ENCODE results near the gene HPGDS. TPM values are rescaled to one million over a fixed set of nuclear protein-coding genes. Genes with fewer than 3 reads are reported as not detected.

The HPGDS gene
- total and polyA plus RNA-seq, 5 donors from 2014 or later = 0.39 to 2.5 (median 1.1) TPM; not detected in 2

DNA sequence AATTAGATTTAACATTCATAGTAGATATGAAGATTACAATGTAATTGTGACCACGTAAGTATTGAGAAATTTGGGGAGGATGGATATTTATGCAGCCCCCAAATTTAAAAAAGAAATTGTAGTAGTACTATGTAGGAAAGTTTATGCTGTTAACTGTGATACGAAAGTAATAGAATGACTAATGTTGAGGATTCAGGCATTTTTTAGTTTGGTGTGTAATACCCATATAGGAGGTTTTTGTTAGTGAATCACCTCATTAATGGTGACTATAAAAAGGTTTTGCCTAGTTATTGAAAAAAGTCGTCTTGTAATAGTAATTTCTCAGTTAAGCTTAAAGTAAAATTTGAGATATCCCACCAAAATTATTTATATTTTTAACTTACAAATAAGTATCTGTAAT, 67.7 kb downstream of the HPGDS start:
- no peak overlapping the region for H3K27ac Mint-ChIP-seq
- no peak overlapping the region for H3K27ac ChIP-seq (ENCODE audit: insufficient read depth, low read length, poor library complexity, severe bottlenecking)
- H3K36me3 ChIP-seq (ENCODE audit: control insufficient read depth, insufficient read depth, low read length) = peaks cover 50% of the 10 kb centered on the region
- no peaks in the 10 kb centered on the region for H3K27me3 ChIP-seq (ENCODE audit: control insufficient read depth, insufficient read depth, low read length)
- H3K4me1 ChIP-seq (ENCODE audit: control insufficient read depth, insufficient read depth, low read length, poor library complexity, severe bottlenecking) = no peaks in the 10 kb centered on the region
- no peak overlapping the region for H3K4me3 ChIP-seq (ENCODE audit: low read depth, low read length)
- peaks cover 0 to 7% (median 0%) of the 10 kb centered on the region in 4 donors for H3K4me1 Mint-ChIP-seq
- ATAC-seq (ENCODE audit: low read depth in 2 of 2) = no peak
- DNase-seq = no peak
- no peaks in the 10 kb centered on the region for H3K9me3 Mint-ChIP-seq
- no peaks in the 10 kb centered on the region for H3K9me3 ChIP-seq (ENCODE audit: control insufficient read depth in 2 of 2, low read length in 2 of 2)
- no peak overlapping the region for H3K4me3 Mint-ChIP-seq
- H3K36me3 Mint-ChIP-seq = peaks cover 49% of the 10 kb centered on the region
- H3K27me3 Mint-ChIP-seq = no peaks in the 10 kb centered on the region

DNA sequence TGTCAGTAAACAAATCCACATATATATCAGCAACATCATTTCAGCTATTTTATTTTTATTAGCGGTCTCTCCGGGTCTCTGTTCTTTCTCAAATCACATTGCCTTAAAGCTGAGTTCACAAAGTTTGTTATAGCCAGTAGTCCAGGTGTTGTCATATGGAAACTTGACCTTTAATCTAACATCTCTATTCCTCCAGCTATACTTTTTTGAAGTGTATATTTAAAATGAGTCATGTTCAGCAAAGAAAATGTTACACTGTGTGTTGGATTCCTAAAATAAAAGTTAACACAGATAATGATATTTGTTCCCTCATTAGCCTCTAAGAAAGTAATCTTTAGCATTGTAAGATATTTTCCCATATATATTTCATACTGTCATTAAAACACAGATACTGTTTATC, 71.4 kb downstream of the HPGDS start:
- peaks cover 35% of the 10 kb centered on the region for H3K36me3 Mint-ChIP-seq
- no peak overlapping the region for H3K4me3 Mint-ChIP-seq
- no peak overlapping the region for H3K27ac Mint-ChIP-seq
- no peaks in the 10 kb centered on the region for H3K4me1 ChIP-seq (ENCODE audit: control insufficient read depth, insufficient read depth, low read length, poor library complexity, severe bottlenecking)
- H3K36me3 ChIP-seq (ENCODE audit: control insufficient read depth, insufficient read depth, low read length) = peaks cover 24% of the 10 kb centered on the region
- no peak overlapping the region for H3K27ac ChIP-seq (ENCODE audit: insufficient read depth, low read length, poor library complexity, severe bottlenecking)
- no peaks in the 10 kb centered on the region for H3K9me3 Mint-ChIP-seq
- peaks cover 0 to 8% (median 0%) of the 10 kb centered on the region in 4 donors for H3K4me1 Mint-ChIP-seq
- no peaks in the 10 kb centered on the region for H3K9me3 ChIP-seq (ENCODE audit: control insufficient read depth in 2 of 2, low read length in 2 of 2)
- no peak overlapping the region for H3K4me3 ChIP-seq (ENCODE audit: low read depth, low read length)
- no peaks in the 10 kb centered on the region for H3K27me3 ChIP-seq (ENCODE audit: control insufficient read depth, insufficient read depth, low read length)
- DNase-seq (no peak), ATAC-seq (ENCODE audit: low read depth in 2 of 2) (no peak)
- no peaks in the 10 kb centered on the region for H3K27me3 Mint-ChIP-seq

DNA sequence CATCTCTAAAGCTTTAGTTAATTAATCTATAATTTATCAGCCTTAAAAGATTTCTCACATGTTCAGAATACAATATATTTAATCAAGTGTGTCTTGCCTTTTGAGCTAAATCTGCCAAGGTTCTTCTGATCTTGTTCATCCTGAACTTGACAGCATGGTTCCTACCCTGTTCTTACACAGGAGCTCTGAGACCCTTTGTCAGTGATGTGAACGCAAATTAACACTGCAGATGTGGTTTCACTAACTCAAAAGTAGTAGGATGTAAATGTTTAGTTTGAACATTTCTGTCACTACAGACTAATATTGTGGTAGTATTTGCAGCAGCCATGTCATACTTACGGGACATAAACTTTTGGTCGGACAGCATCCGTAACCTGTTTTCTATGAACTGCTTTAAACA, 75.6 kb downstream of the HPGDS start:
- no peaks in the 10 kb centered on the region for H3K27me3 Mint-ChIP-seq
- Histone ChIP-seq H3K27me3 (ENCODE audit: control insufficient read depth, insufficient read depth, low read length) (no peaks in the 10 kb centered on the region), H3K4me1 (ENCODE audit: control insufficient read depth, insufficient read depth, low read length, poor library complexity, severe bottlenecking) (no peaks in the 10 kb centered on the region), H3K36me3 (ENCODE audit: control insufficient read depth, insufficient read depth, low read length) (peaks cover 19% of the 10 kb centered on the region), H3K4me3 (ENCODE audit: low read depth, low read length) (no peak overlapping the region), H3K9me3 (ENCODE audit: control insufficient read depth in 2 of 2, low read length in 2 of 2) (no peaks in the 10 kb centered on the region), H3K27ac (ENCODE audit: insufficient read depth, low read length, poor library complexity, severe bottlenecking) (no peak overlapping the region)
- H3K27ac Mint-ChIP-seq = no peak overlapping the region
- H3K36me3 Mint-ChIP-seq = peaks cover 24% of the 10 kb centered on the region
- ATAC-seq (ENCODE audit: low read depth in 2 of 2) (no peak), DNase-seq (no peak)
- H3K9me3 Mint-ChIP-seq = no peaks in the 10 kb centered on the region
- no peak overlapping the region for H3K4me3 Mint-ChIP-seq
- peaks cover 0 to 18% (median 2%) of the 10 kb centered on the region in 4 donors for H3K4me1 Mint-ChIP-seq

DNA sequence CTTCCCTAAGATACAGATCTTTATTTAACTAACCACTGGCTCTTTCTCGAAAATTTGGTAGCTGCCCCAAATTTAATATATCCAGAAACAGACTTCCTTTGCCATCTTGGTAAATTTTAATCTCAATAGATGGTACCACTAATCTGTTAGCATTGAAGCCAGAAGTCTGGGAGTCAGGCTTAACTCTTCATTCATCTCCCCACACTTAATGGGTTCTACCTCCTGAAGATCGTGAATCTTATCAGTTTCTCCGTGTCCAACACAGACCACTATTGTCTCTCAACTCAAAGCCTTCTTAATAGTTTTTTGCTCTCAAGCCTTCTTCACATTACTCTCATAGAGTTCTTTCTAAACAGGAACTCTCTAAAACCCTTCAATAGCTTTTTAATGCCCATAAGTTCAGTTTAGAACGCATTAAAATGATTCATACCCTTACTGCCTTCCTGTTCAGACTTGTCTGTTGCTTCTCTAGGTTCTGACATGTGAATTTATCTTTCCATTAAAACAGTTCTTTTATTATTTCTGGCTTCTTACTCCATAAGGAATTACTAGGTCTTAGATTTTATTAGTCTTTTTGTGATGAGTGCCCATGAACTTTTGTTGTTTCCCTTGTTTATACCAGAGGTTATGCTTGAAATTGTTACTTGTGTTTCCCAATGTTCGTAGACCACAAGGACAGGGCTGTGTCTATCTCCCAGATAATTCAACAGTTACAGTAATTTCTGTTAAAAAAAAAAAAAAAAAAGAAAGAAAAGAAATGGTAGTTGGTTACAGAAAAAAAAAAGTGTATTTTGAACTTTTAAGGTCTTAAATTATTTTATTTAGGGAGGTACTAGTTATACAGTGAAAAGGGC, 80.2 kb downstream of the HPGDS start:
- H3K27ac ChIP-seq (ENCODE audit: insufficient read depth, low read length, poor library complexity, severe bottlenecking) = no peak overlapping the region
- ATAC-seq (ENCODE audit: low read depth in 2 of 2) (no peak), DNase-seq (no peak)
- no peaks in the 10 kb centered on the region for H3K27me3 Mint-ChIP-seq
- no peak overlapping the region for H3K4me3 Mint-ChIP-seq
- peaks cover 10% of the 10 kb centered on the region for H3K36me3 ChIP-seq (ENCODE audit: control insufficient read depth, insufficient read depth, low read length)
- H3K36me3 Mint-ChIP-seq = peaks cover 32% of the 10 kb centered on the region
- peaks cover 0 to 1% (median 0%) of the 10 kb centered on the region in 7 donors for H3K9me3 Mint-ChIP-seq
- no peaks in the 10 kb centered on the region for H3K27me3 ChIP-seq (ENCODE audit: control insufficient read depth, insufficient read depth, low read length)
- H3K4me1 ChIP-seq (ENCODE audit: control insufficient read depth, insufficient read depth, low read length, poor library complexity, severe bottlenecking) = no peaks in the 10 kb centered on the region
- peak overlapping the region in 1 of 3 donors; percentile 20 for H3K27ac Mint-ChIP-seq
- H3K4me3 ChIP-seq (ENCODE audit: low read depth, low read length) = no peak overlapping the region
- H3K9me3 ChIP-seq (ENCODE audit: control insufficient read depth in 2 of 2, low read length in 2 of 2) = no peaks in the 10 kb centered on the region
- H3K4me1 Mint-ChIP-seq = peaks cover 5 to 22% (median 8%) of the 10 kb centered on the region in 4 donors

DNA sequence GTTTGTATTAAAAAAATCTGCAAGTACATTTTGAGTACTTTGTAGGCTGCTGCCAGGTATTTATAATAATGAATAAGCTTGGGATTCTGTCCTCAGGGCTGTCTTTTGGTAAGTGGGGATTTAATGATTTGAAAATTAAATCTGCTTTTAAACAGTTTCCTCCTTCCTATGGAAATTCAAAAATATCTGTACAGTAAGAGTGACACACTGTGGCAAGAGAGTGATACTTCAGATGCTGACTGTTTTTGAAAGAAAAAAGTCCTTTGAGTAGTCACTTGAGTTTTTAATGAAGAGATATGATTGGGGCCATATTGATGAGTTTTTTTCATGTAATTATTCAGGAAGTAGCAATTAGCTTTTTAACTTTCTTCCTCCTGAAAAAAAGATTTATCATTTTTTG, 85.8 kb downstream of the HPGDS start:
- H3K4me1 ChIP-seq (ENCODE audit: control insufficient read depth, insufficient read depth, low read length, poor library complexity, severe bottlenecking) = no peaks in the 10 kb centered on the region
- H3K27me3 Mint-ChIP-seq = no peaks in the 10 kb centered on the region
- peaks cover 0 to 1% (median 0%) of the 10 kb centered on the region in 7 donors for H3K9me3 Mint-ChIP-seq
- DNase-seq (peak in 1 of 3 donors; percentile 24), ATAC-seq (ENCODE audit: low read depth in 2 of 2) (no peak)
- H3K27ac Mint-ChIP-seq = no peak overlapping the region
- no peaks in the 10 kb centered on the region for H3K9me3 ChIP-seq (ENCODE audit: control insufficient read depth in 2 of 2, low read length in 2 of 2)
- H3K4me3 Mint-ChIP-seq = no peak overlapping the region
- H3K4me1 Mint-ChIP-seq = peaks cover under 1 to 19% (median 9%) of the 10 kb centered on the region in 4 donors
- no peak overlapping the region for H3K4me3 ChIP-seq (ENCODE audit: low read depth, low read length)
- no peak overlapping the region for H3K27ac ChIP-seq (ENCODE audit: insufficient read depth, low read length, poor library complexity, severe bottlenecking)
- peaks cover 36% of the 10 kb centered on the region for H3K36me3 Mint-ChIP-seq
- no peaks in the 10 kb centered on the region for H3K27me3 ChIP-seq (ENCODE audit: control insufficient read depth, insufficient read depth, low read length)
- peaks cover 19% of the 10 kb centered on the region for H3K36me3 ChIP-seq (ENCODE audit: control insufficient read depth, insufficient read depth, low read length)

DNA sequence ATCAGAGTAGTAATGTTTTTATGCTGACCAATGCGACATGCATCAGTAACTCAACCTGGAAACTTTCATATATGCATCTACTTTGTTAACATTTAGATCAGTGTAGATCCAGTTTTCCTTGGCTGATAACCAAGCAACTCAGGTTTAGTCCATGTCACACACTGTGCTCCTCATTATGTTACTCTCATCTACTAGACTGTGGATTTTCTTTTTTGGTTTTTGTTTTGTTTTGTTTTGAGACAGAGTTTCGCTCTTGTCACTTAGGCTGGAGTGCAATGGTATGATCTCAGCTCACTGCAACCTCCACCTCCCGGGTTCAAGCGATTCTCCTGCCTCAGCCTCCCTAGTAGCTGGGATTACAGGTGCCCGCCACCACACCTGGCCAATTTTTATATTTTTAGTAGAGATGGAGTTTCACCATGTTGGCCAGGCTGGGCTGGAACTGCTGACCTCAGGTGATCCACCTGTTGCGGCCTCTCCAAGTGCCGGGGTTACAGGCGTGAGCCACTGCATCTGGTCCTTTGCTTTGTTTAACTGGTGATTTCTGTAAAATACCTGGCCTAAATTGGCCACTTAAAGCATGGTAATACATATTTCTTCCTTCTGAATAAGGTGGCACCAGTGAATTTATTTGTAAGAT, 86.4 kb downstream of the HPGDS start:
- no peak overlapping the region for H3K4me3 ChIP-seq (ENCODE audit: low read depth, low read length)
- Mint-ChIP-seq H3K4me3 (no peak overlapping the region), H3K27me3 (no peaks in the 10 kb centered on the region), H3K36me3 (peaks cover 33% of the 10 kb centered on the region), H3K9me3 (peaks cover 0 to 1% (median 0%) of the 10 kb centered on the region in 7 donors), H3K27ac (peak overlapping the region in 1 of 3 donors; percentile 42), H3K4me1 (peaks cover 0 to 18% (median 9%) of the 10 kb centered on the region in 4 donors)
- ATAC-seq (ENCODE audit: low read depth in 2 of 2) = no peak
- H3K36me3 ChIP-seq (ENCODE audit: control insufficient read depth, insufficient read depth, low read length) = peaks cover 21% of the 10 kb centered on the region
- no peaks in the 10 kb centered on the region for H3K27me3 ChIP-seq (ENCODE audit: control insufficient read depth, insufficient read depth, low read length)
- no peak for DNase-seq
- H3K27ac ChIP-seq (ENCODE audit: insufficient read depth, low read length, poor library complexity, severe bottlenecking) = no peak overlapping the region
- no peaks in the 10 kb centered on the region for H3K4me1 ChIP-seq (ENCODE audit: control insufficient read depth, insufficient read depth, low read length, poor library complexity, severe bottlenecking)
- H3K9me3 ChIP-seq (ENCODE audit: control insufficient read depth in 2 of 2, low read length in 2 of 2) = no peaks in the 10 kb centered on the region

DNA sequence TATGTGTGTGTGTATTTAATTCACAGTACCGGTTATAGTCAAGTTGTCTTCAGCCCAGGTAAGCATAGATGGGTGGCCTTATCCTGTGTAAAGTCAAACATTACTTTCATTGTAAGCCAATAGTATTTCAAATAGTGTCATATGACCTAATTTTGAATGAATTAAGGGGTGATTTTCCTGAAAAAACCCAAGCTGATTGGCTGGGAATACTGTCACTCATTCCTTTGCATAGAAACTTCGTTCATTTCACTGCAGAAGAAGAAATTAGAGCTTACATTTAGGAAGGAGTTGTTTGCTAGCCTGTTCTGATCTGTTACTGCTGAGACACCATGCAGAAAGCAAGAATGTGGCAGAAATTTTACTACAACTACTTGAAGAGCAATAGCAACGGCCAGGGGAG, 89.6 kb downstream of the HPGDS start:
- H3K9me3 ChIP-seq (ENCODE audit: control insufficient read depth in 2 of 2, low read length in 2 of 2) = no peaks in the 10 kb centered on the region
- no peaks in the 10 kb centered on the region for H3K4me1 ChIP-seq (ENCODE audit: control insufficient read depth, insufficient read depth, low read length, poor library complexity, severe bottlenecking)
- H3K27ac ChIP-seq (ENCODE audit: insufficient read depth, low read length, poor library complexity, severe bottlenecking) = no peak overlapping the region
- no peaks in the 10 kb centered on the region for H3K27me3 ChIP-seq (ENCODE audit: control insufficient read depth, insufficient read depth, low read length)
- Mint-ChIP-seq H3K27me3 (no peaks in the 10 kb centered on the region), H3K9me3 (peaks cover 0 to 1% (median 0%) of the 10 kb centered on the region in 7 donors), H3K4me3 (no peak overlapping the region), H3K36me3 (peaks cover 33% of the 10 kb centered on the region), H3K4me1 (peaks cover 0 to 22% (median 7%) of the 10 kb centered on the region in 4 donors), H3K27ac (no peak overlapping the region)
- H3K36me3 ChIP-seq (ENCODE audit: control insufficient read depth, insufficient read depth, low read length) = peaks cover 36% of the 10 kb centered on the region
- H3K4me3 ChIP-seq (ENCODE audit: low read depth, low read length) = no peak overlapping the region
- DNase-seq = no peak
- no peak for ATAC-seq (ENCODE audit: low read depth in 2 of 2)

Measured in CD4-positive, CD25-positive, alpha-beta regulatory T cell (primary cell).